ENCODE data around the gene P2RX1.

GRCh38 chr17:3864534-3864933 lies 51.7 kb downstream of the P2RX1 start:
- TF ChIP-seq CTCF (IDR thresholded peaks at IDR 0.05) (no peak), POLR2A (IDR thresholded peaks at IDR 0.05) (no peak)

All from esophagus squamous epithelium (tissue), 4 donors.